H9 (cell line): Measurements from ENCODE around the gene LRR1. TPM values are rescaled to one million over a fixed set of nuclear protein-coding genes. Genes with fewer than 3 reads are reported as not detected.

ENCODE experiments used
- DNase-seq: peaks from one replicate; pipeline ENCODE4 v3.0.0-alpha.2; 2017
- H2AFZ ChIP-seq: one replicate; pipeline ENCODE4 v1.6.1; 2013; ENCODE audit warnings: mild to moderate bottlenecking, low read length, control low read depth, moderate library complexity
- H2AK5ac ChIP-seq: 2 replicates; pipeline ENCODE4 v1.6.1; 2013; ENCODE audit warnings: low read length, control low read depth, mixed read lengths; ENCODE audit not compliant: insufficient read length
- H2BK120ac ChIP-seq: one replicate; pipeline ENCODE4 v1.6.1; 2013; ENCODE audit warnings: low read depth, mild to moderate bottlenecking, low read length, control low read depth, inconsistent platforms; ENCODE audit not compliant: poor library complexity, severe bottlenecking
- H2BK12ac ChIP-seq: 2 replicates; pipeline ENCODE4 v1.6.1; 2013; ENCODE audit warnings: low read length, control low read depth, mixed read lengths, low read depth; ENCODE audit not compliant: insufficient read length
- H2BK15ac ChIP-seq: 2 replicates; pipeline ENCODE4 v1.6.1; 2013; ENCODE audit warnings: low read depth, low read length, control low read depth
- H2BK20ac ChIP-seq: one replicate; pipeline ENCODE4 v1.6.1; 2013; ENCODE audit warnings: low read depth, mild to moderate bottlenecking, low read length, control low read depth, inconsistent platforms; ENCODE audit not compliant: poor library complexity, severe bottlenecking
- H2BK5ac ChIP-seq: 2 replicates; pipeline ENCODE4 v1.6.1; 2013; ENCODE audit warnings: low read length, control low read depth, mixed read lengths; ENCODE audit not compliant: insufficient read length
- H3K14ac ChIP-seq: 2 replicates; pipeline ENCODE4 v1.6.1; 2013; ENCODE audit warnings: low read length, control low read depth; ENCODE audit not compliant: insufficient read depth
- H3K18ac ChIP-seq: 2 replicates; pipeline ENCODE4 v1.6.1; 2013; ENCODE audit warnings: low read depth, mild to moderate bottlenecking, mixed read lengths, low read length, control low read depth; ENCODE audit not compliant: insufficient read length
- H3K23ac ChIP-seq: 2 replicates; pipeline ENCODE4 v1.6.1; 2013; ENCODE audit warnings: low read length, control low read depth, mixed read lengths, low read depth; ENCODE audit not compliant: insufficient read length
- H3K23me2 ChIP-seq: 2 replicates; pipeline ENCODE4 v1.6.1; 2013; ENCODE audit warnings: low read depth, mild to moderate bottlenecking, mixed read lengths, low read length, control low read depth; ENCODE audit not compliant: insufficient read length, poor library complexity, severe bottlenecking
- H3K27ac ChIP-seq: 2 replicates; pipeline ENCODE4 v1.5.1; 2013; ENCODE audit warnings: low read length, control low read depth, mixed read lengths, low read depth; ENCODE audit not compliant: insufficient read length
- H3K27me3 ChIP-seq: 2 replicates; pipeline ENCODE4 v1.6.1; 2013; ENCODE audit warnings: low read length, control low read depth, inconsistent platforms; ENCODE audit not compliant: insufficient read depth
- H3K4ac ChIP-seq: 2 replicates; pipeline ENCODE4 v1.6.1; 2013; ENCODE audit warnings: low read depth, mild to moderate bottlenecking, control low read depth, inconsistent platforms, low read length, moderate library complexity
- H3K4me1 ChIP-seq: 2 replicates; pipeline ENCODE4 v1.6.1; 2013; ENCODE audit warnings: low read length, control low read depth, inconsistent platforms; ENCODE audit not compliant: insufficient read depth
- H3K4me2 ChIP-seq: 2 replicates; pipeline ENCODE4 v1.6.1; 2013; ENCODE audit warnings: low read length, control low read depth, mixed read lengths; ENCODE audit not compliant: insufficient read length, insufficient read depth
- H3K56ac ChIP-seq: 2 replicates; pipeline ENCODE4 v1.6.1; 2013; ENCODE audit warnings: low read depth, mild to moderate bottlenecking, mixed read lengths, low read length, control low read depth; ENCODE audit not compliant: insufficient read length
- H3K79me1 ChIP-seq: 2 replicates; pipeline ENCODE4 v1.6.1; 2013; ENCODE audit warnings: low read depth, mild to moderate bottlenecking, moderate library complexity, low read length, control low read depth, inconsistent platforms; ENCODE audit not compliant: insufficient read depth, poor library complexity, severe bottlenecking
- H3K79me2 ChIP-seq: 2 replicates; pipeline ENCODE4 v1.6.1; 2013; ENCODE audit warnings: low read length, control low read depth, inconsistent platforms; ENCODE audit not compliant: insufficient read depth
- H3K9ac ChIP-seq: 2 replicates; pipeline ENCODE4 v1.6.1; 2013; ENCODE audit warnings: low read length, control low read depth, mixed read lengths; ENCODE audit not compliant: insufficient read length; ENCODE audit errors: extremely low read depth
- H3K9me3 ChIP-seq: one replicate; pipeline ENCODE4 v1.6.1; 2013; ENCODE audit warnings: low read depth, low read length, inconsistent platforms; ENCODE audit not compliant: control insufficient read depth
- H3T11ph ChIP-seq: one replicate; pipeline ENCODE4 v1.6.1; 2013; ENCODE audit warnings: mild to moderate bottlenecking, low read length, control low read depth, inconsistent platforms
- H4K20me1 ChIP-seq: one replicate; pipeline ENCODE4 v1.6.1; 2013; ENCODE audit not compliant: control insufficient read depth, insufficient read length, insufficient read depth
- H4K5ac ChIP-seq: 2 replicates; pipeline ENCODE4 v1.6.1; 2013; ENCODE audit warnings: low read depth, mild to moderate bottlenecking, mixed read lengths, low read length, control low read depth; ENCODE audit not compliant: insufficient read length
- H4K8ac ChIP-seq: replicated peaks from 2 replicates; pipeline ENCODE4 v1.6.1; 2013; ENCODE audit warnings: low read length, control low read depth, mixed read lengths, low read depth; ENCODE audit not compliant: insufficient read length
- H4K91ac ChIP-seq: 2 replicates; pipeline ENCODE4 v1.6.1; 2013; ENCODE audit warnings: low read depth, mild to moderate bottlenecking, moderate library complexity, mixed read lengths, low read length, control low read depth; ENCODE audit not compliant: insufficient read length
- H3K27ac Mint-ChIP-seq, 3 experiments: 2 replicates in 2 of 3; 3 replicates in 1 of 3; pipeline ENCODE4 v1.8.0; 2020 to 2021; ENCODE audit warnings: mixed read lengths in 3 of 3, mild to moderate bottlenecking in 1 of 3, moderate library complexity in 1 of 3
- H3K27me3 Mint-ChIP-seq: 2 replicates; pipeline ENCODE4 v1.8.0; 2021; ENCODE audit warnings: low read depth, mild to moderate bottlenecking, moderate library complexity, mixed read lengths
- H3K36me3 Mint-ChIP-seq, 3 experiments: 2 replicates in 2 of 3; 3 replicates in 1 of 3; pipeline ENCODE4 v1.8.0; 2020 to 2021; ENCODE audit warnings: low read depth in 3 of 3, mixed read lengths in 3 of 3; ENCODE audit not compliant: insufficient read depth in 1 of 3
- H3K4me1 Mint-ChIP-seq, 2 experiments: 2 replicates each; pipeline ENCODE4 v1.8.0; 2020; ENCODE audit warnings: mixed read lengths in 2 of 2
- H3K4me3 Mint-ChIP-seq, 2 experiments: 2 replicates in 1 of 2; 3 replicates in 1 of 2; pipeline ENCODE4 v1.8.0; 2020 to 2021; ENCODE audit warnings: mild to moderate bottlenecking in 2 of 2, mixed read lengths in 2 of 2, moderate library complexity in 1 of 2
- H3K9me3 Mint-ChIP-seq, 2 experiments: 2 replicates in 1 of 2; 3 replicates in 1 of 2; pipeline ENCODE4 v1.8.0; 2020; ENCODE audit warnings: mild to moderate bottlenecking in 2 of 2, mixed read lengths in 2 of 2, moderate library complexity in 1 of 2
- WGBS: extraction: QIAGEN DNeasy Blood & Tissue Kit; methylation state at CpG from one replicate; pipeline ENCODE4 v1.1.7; 2013; ENCODE audit warnings: missing lambda C conversion rate, low lambda C conversion rate, mixed read lengths; ENCODE audit not compliant: insufficient read length; ENCODE audit errors: extremely low coverage; 5-methylcytosine and 5-hydroxymethylcytosine counted together
- total RNA-seq: library from RNA; stranded (reverse); gene quantifications from 2 replicates; pipeline ENCODE4 v1.2.1, GENCODE V29; 2021
- TF ChIP-seq, protein P1 (sequence below): fragments of 200-600 bp; sonication (generic); conservative IDR thresholded peaks from 3 replicates; pipeline ENCODE4 v1.8.0; 2021; ENCODE audit warnings: antibody characterized with exemption, mild to moderate bottlenecking

Gene LRR1
- total RNA-seq, 1 experiment from 2014 or later, result 38.6 TPM

DNA sequence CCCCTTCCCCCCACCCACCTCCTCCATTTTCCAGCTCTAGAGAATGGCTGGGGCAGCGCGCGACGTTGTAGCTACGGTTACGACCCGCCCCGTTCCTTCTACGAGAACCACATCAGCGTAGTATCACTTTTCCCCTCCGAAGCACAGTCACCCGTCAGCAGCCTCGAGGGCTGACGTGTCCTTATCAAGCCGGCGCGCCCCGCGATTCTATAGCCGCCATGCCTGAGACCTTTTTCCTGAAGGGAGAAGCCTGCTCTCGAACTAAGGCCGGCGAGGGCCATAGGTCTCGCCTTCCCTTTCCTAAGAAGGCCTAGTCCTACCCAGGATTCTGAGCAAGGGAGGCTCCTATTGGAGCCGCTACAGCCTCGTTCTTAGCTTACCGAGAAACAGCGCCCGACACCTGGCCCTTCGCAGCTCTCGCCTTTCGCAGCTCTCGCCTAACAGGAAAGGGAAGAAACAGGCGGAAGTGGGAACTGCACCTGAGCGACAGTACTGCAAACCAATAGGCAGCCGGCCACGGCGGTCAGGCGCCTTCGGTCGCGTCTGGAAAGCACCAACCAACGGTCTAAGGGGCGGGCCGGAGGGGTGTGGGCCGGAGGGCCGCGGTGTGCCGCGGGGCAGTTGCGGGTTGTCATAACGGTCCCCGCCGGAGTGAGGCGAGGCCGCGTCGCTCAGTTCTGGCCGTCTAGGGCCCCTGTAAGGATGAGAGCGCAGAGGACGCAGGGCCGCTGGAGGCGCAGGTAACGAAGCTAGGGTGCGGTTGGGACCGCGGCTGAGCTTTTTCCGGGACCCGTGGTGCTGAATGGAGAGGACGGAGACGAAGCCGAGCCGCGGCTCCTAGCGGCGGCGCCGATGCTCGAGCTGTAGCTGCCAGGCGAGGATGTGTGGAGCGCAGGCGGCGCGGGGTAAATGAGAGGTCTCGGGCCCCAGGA, 21.7 kb downstream of the LRR1 start, which contains the start of the genes MGAT2 and RPL36AL:
MGAT2 (plus strand) TSS at position 618 of the 932 bp plus-strand sequence. CDS start 470 bp downstream, outside the sequence.
RPL36AL (minus strand) TSS at position 445 of the 932 bp plus-strand sequence. CDS start 1,522 bp downstream, outside the sequence.
- Histone ChIP-seq H2BK15ac (no peak within 1 kb of the TSS), H3K23me2 (peaks cover 12% of the 10 kb centered on the region), H3K79me2 (peaks cover 12% of the 10 kb centered on the region; the same call in 1 of the 2 replicates), H3K4me1 (peaks cover 4% of the 10 kb centered on the region; the same call in 1 of the 2 replicates), H2AFZ (no peak within 1 kb of the TSS), H3K18ac (peak within 1 kb of the TSS; percentile 66), H3T11ph (no peak within 1 kb of the TSS), H3K23ac (no peak within 1 kb of the TSS), H2BK20ac (no peak within 1 kb of the TSS), H3K56ac (no peak within 1 kb of the TSS), H4K20me1 (no peaks in the 10 kb centered on the region), H3K27ac (peak within 1 kb of the TSS; percentile 29), H3K79me1 (no peaks in the 10 kb centered on the region), H4K91ac (no peak within 1 kb of the TSS), H2BK5ac (no peak within 1 kb of the TSS), H4K8ac (no peak within 1 kb of the TSS), H3K9ac (peak within 1 kb of the TSS; percentile 85), H3K9me3 (no peaks in the 10 kb centered on the region), H2AK5ac (no peak within 1 kb of the TSS), H3K14ac (peak within 1 kb of the TSS; percentile 89), H2BK12ac (no peak within 1 kb of the TSS), H3K4me2 (peak within 1 kb of the TSS; percentile 95), H3K4ac (no peak within 1 kb of the TSS), H3K27me3 (no peaks in the 10 kb centered on the region), H4K5ac (no peak within 1 kb of the TSS), H2BK120ac (no peak within 1 kb of the TSS)
- Mint-ChIP-seq H3K9me3 (no peaks in the 10 kb centered on the region; a peak in 1 of 5 replicates), H3K36me3 (peaks cover 8 to 38% (median 18%) of the 10 kb centered on the region in 3 experiments), H3K27me3 (no peaks in the 10 kb centered on the region), H3K27ac (peak within 1 kb of the TSS; percentile 94 to 99 (median 99)), H3K4me1 (peaks cover 20 to 23% of the 10 kb centered on the region in 2 experiments), H3K4me3 (peak within 1 kb of the TSS; percentile 99)
- TF ChIP-seq, protein P1, sequence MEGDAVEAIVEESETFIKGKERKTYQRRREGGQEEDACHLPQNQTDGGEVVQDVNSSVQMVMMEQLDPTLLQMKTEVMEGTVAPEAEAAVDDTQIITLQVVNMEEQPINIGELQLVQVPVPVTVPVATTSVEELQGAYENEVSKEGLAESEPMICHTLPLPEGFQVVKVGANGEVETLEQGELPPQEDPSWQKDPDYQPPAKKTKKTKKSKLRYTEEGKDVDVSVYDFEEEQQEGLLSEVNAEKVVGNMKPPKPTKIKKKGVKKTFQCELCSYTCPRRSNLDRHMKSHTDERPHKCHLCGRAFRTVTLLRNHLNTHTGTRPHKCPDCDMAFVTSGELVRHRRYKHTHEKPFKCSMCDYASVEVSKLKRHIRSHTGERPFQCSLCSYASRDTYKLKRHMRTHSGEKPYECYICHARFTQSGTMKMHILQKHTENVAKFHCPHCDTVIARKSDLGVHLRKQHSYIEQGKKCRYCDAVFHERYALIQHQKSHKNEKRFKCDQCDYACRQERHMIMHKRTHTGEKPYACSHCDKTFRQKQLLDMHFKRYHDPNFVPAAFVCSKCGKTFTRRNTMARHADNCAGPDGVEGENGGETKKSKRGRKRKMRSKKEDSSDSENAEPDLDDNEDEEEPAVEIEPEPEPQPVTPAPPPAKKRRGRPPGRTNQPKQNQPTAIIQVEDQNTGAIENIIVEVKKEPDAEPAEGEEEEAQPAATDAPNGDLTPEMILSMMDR, result peak; percentile 42; the same call in 2 of the 3 replicates
- no CpG with 5 or more reads among the region's 85 CpGs for WGBS
- peak; percentile 99 for DNase-seq
